HepG2 (cell line): ENCODE measurements around the gene UTS2R. TPM values are rescaled to one million over a fixed set of nuclear protein-coding genes. Genes with fewer than 3 reads are reported as not detected.

Source experiments
- ATF1 ChIP-seq: IDR thresholded peaks from 2 replicates; pipeline ENCODE4 v1.6.1; 2016; ENCODE audit warnings: mild to moderate bottlenecking, control low read depth
- ATF4 ChIP-seq, 2 experiments: fragments of 450-650 bp in 1 of 2; sonication (generic) in 1 of 2; formaldehyde crosslinking; IDR thresholded peaks; 2 replicates each; pipeline versions ENCODE4 v1.5.0 to v1.8.0; 2020 to 2022; ENCODE audit warnings: mild to moderate bottlenecking in 1 of 2, missing genetic modification reagents in 1 of 2
- CEBPG ChIP-seq: IDR thresholded peaks from 2 replicates; pipeline ENCODE4 v1.6.1; 2016
- DPF2 ChIP-seq: sonication (generic); formaldehyde crosslinking; IDR thresholded peaks from 2 replicates; pipeline ENCODE4 v1.4.0; 2020; ENCODE audit warnings: mild to moderate bottlenecking, low read depth, missing genetic modification reagents, borderline replicate concordance
- ELF1 ChIP-seq: sonication (generic); formaldehyde crosslinking; IDR thresholded peaks from 2 replicates; pipeline ENCODE4 v1.4.0; 2020; ENCODE audit warnings: missing genetic modification reagents
- FOXO4 ChIP-seq: sonication (generic); formaldehyde crosslinking; conservative IDR thresholded peaks from 2 replicates; pipeline ENCODE4 v1.8.1; 2023; ENCODE audit warnings: missing genetic modification reagents
- HNF1B ChIP-seq: sonication (generic); formaldehyde crosslinking; IDR thresholded peaks from 2 replicates; pipeline ENCODE4 v1.5.1; 2020; ENCODE audit warnings: mild to moderate bottlenecking, moderate library complexity, missing genetic modification reagents
- KLF11 ChIP-seq: IDR thresholded peaks from 2 replicates; pipeline ENCODE4 v1.6.1; 2016; ENCODE audit warnings: missing compliant biosample characterization
- MXD4 ChIP-seq: IDR thresholded peaks from 2 replicates; pipeline ENCODE4 v1.6.1; 2016; ENCODE audit warnings: mild to moderate bottlenecking, missing biosample characterization, missing genetic modification reagents
- NONO ChIP-seq, 2 experiments: fragments of 450-650 bp in 1 of 2; sonication (generic) in 1 of 2; formaldehyde crosslinking in 1 of 2; IDR thresholded peaks in 1 of 2; conservative IDR thresholded peaks in 1 of 2; 2 replicates each; pipeline versions ENCODE4 v1.6.1 to v1.8.0; 2017 to 2022; ENCODE audit warnings: mild to moderate bottlenecking in 1 of 2, missing genetic modification reagents in 1 of 2, moderate library complexity in 1 of 2
- TFDP1 ChIP-seq: IDR thresholded peaks from 2 replicates; pipeline ENCODE4 v1.6.1; 2016; ENCODE audit warnings: missing compliant biosample characterization, missing genetic modification reagents, borderline replicate concordance
- THRA ChIP-seq: sonication (generic); formaldehyde crosslinking; IDR thresholded peaks from 2 replicates; pipeline ENCODE4 v1.4.0; 2020; ENCODE audit warnings: missing genetic modification reagents, borderline replicate concordance
- TOPORS ChIP-seq: sonication (generic); formaldehyde crosslinking; IDR thresholded peaks from 2 replicates; pipeline ENCODE4 v1.8.0; 2023; ENCODE audit warnings: mild to moderate bottlenecking, missing genetic modification reagents
- U2AF2 ChIP-seq: fragments of 200-400 bp; formaldehyde crosslinking; IDR thresholded peaks from 2 replicates; pipeline ENCODE4 v1.6.1; 2017; ENCODE audit warnings: low read depth, mild to moderate bottlenecking, low read length
- ZFP90 ChIP-seq: sonication (generic); formaldehyde crosslinking; IDR thresholded peaks from 2 replicates; pipeline ENCODE4 v1.8.0; 2022; ENCODE audit warnings: missing genetic modification reagents, mild to moderate bottlenecking, inconsistent platforms, borderline replicate concordance
- ZIK1 ChIP-seq: sonication (generic); formaldehyde crosslinking; IDR thresholded peaks from 2 replicates; pipeline ENCODE4 v1.5.0; 2020; ENCODE audit warnings: mild to moderate bottlenecking, low read depth, missing genetic modification reagents, borderline replicate concordance
- ZKSCAN5 ChIP-seq: sonication (generic); formaldehyde crosslinking; IDR thresholded peaks from 2 replicates; pipeline ENCODE4 v1.5.1; 2020; ENCODE audit warnings: mild to moderate bottlenecking, missing genetic modification reagents
- ZNF510 ChIP-seq: sonication (generic); formaldehyde crosslinking; IDR thresholded peaks from 2 replicates; pipeline ENCODE4 v1.4.0; 2020; ENCODE audit warnings: low read depth, mild to moderate bottlenecking, missing genetic modification reagents
- ZNF556 ChIP-seq: sonication (generic); formaldehyde crosslinking; IDR thresholded peaks from 2 replicates; pipeline ENCODE4 v1.4.0; 2020; ENCODE audit warnings: mild to moderate bottlenecking, missing genetic modification reagents, borderline replicate concordance
- ZNF605 ChIP-seq: sonication (generic); formaldehyde crosslinking; IDR thresholded peaks from 2 replicates; pipeline ENCODE4 v1.8.0; 2022; ENCODE audit warnings: mild to moderate bottlenecking, missing genetic modification reagents
- ZNF660 ChIP-seq: sonication (generic); formaldehyde crosslinking; IDR thresholded peaks from 2 replicates; pipeline ENCODE4 v1.5.1; 2020; ENCODE audit warnings: mild to moderate bottlenecking, low read depth, missing genetic modification reagents, borderline replicate concordance
- polyA plus RNA-seq, 8 experiments: library from polyadenylated mRNA; depleted of rRNA in 3 of 8; stranded (reverse) in 7 of 8; unstranded in 1 of 8; fragments of >200 nt; fragmentation: Illumina TruSeq in 4 of 8; extraction: Trizol in 4 of 8; gene quantifications; 2 replicates each; pipeline versions ENCODE4 v1.2.1 to v1.2.3, GENCODE V29; 2011 to 2016; ENCODE audit warnings: low read depth in 4 of 8, missing spikeins in 1 of 8, mixed read lengths in 1 of 8; ENCODE audit not compliant: insufficient read depth in 1 of 8
- total RNA-seq, 5 experiments: library from RNA; depleted of rRNA; stranded (reverse); fragments of >200 nt; fragmentation: Illumina TruSeq; extraction: Trizol; gene quantifications; 2 replicates each; pipeline ENCODE4 v1.2.3, GENCODE V29; 2016; ENCODE audit warnings: low read depth in 1 of 5

The UTS2R gene
- total and polyA plus RNA-seq, 2 of the 13 experiments (the other 11 are each of a cell fraction or from before 2014, with no cell fraction given) = 0.13 to 0.15 TPM

- TF ChIP-seq ZNF510 (0 out of 2 replicates have a peak, but pooled peaks have one; percentile 79), ZKSCAN5 (CRISPR knock-in tag) (peak; percentile 60; the same call in 1 of the 2 replicates), ATF1 (CRISPR knock-in tag) (no peak), NONO (IDR thresholded peaks at IDR 0.05) (no peak), NONO (CRISPR knock-in tag; conservative IDR thresholded peaks at IDR 0.05) (peak; percentile 57), HNF1B (CRISPR knock-in tag) (no peak; the same call in 1 of the 2 replicates), ATF4 (CRISPR knock-in tag; IDR thresholded peaks at IDR 0.05) (no peak), ZNF660 (CRISPR knock-in tag) (peak; percentile 74; the same call in 1 of the 2 replicates), THRA (CRISPR knock-in tag) (peak; percentile 64), DPF2 (CRISPR knock-in tag) (0 out of 2 replicates have a peak, but pooled peaks have one; percentile 35), TFDP1 (CRISPR knock-in tag) (peak; percentile 100), ZIK1 (CRISPR knock-in tag) (peak; percentile 91; the same call in 1 of the 2 replicates), TOPORS (peak; percentile 87), ELF1 (CRISPR knock-in tag) (peak; percentile 33; the same call in 1 of the 2 replicates), U2AF2 (no peak), ZFP90 (CRISPR knock-in tag) (peak; percentile 95), MXD4 (CRISPR knock-in tag) (peak; percentile 76), KLF11 (CRISPR knock-in tag) (peak; percentile 82), FOXO4 (no peak), ZNF556 (CRISPR knock-in tag) (peak; percentile 73; the same call in 1 of the 2 replicates), CEBPG (CRISPR knock-in tag) (0 out of 2 replicates have a peak, but pooled peaks have one; percentile 7), ZNF605 (peak; percentile 99)
Observed at GRCh38 chr17:82370471-82371332, 863 bp upstream of the UTS2R start (continued).
